GM18861 (cell line): ENCODE measurements around the gene AIRE.
A peak's percentile ranks its signal among the peaks of the same experiment; 100 is the strongest.
"Not testable (repeated sequence)": the region's sequence is repeated elsewhere in the genome, so short reads cannot be mapped to it uniquely, and the experiment has no call there.

Experiments used
- ATAC-seq: cut with Tn5 transposase; IDR thresholded peaks from one replicate; pipeline ENCODE4 v1.9.1; 2021; ENCODE audit not compliant: unreplicated experiment

Gene AIRE

DNA sequence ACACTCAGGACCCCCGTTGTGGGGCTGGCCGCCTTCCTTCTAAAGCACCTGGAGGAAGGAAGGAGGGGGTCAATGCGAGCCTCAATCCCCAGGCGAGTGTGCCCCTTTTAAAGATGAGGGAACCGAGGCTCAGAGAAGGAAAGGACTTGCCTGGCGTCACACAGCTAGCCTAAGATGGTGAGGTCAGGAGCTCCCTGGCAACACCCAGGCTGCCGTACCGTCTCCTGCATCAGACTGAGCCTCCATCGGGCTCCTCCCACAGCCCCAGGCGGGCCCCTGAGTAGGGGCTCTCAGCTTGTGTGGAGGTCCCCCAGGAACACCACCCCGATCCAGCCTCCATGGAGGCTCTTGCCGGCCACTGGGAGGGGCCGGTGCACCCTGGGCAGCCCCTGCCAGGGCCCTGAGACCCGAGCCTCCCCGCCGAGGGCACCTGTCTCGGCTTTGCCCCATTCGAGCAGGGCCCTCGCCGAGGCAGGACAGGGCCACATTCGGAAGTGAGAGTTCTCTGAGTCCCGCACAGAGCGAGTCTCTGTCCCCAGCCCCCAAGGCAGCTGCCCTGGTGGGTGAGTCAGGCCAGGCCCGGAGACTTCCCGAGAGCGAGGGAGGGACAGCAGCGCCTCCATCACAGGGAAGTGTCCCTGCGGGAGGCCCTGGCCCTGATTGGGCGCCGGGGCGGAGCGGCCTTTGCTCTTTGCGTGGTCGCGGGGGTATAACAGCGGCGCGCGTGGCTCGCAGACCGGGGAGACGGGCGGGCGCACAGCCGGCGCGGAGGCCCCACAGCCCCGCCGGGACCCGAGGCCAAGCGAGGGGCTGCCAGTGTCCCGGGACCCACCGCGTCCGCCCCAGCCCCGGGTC, at the start of gene AIRE:
AIRE (plus strand) TSS at position 739 of the 855 bp plus-strand sequence. CDS start 131 bp downstream, outside the sequence.
- ATAC-seq: no peak

DNA sequence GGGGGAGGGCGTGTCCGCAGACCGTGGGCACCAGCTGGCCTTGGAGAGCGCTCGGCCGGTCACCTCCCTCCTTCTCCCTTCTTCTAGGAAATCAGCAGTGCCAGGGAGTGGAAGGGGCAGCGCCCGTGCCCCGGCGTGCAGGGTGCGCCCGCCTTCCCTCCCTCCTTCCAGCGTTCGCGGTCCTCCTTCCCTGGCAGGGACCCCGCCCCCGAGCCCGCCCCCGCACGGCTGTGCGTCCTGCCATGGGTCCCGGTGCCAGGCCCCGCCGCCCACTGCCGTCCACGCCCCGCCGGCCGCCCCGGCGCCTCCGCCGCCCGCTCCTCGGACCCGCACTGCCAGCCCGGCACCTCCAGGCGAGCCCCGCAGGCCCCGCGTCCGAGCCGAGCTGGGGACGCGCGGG, 45.3 kb upstream of the AIRE start:
- not testable (repeated sequence) for ATAC-seq

DNA sequence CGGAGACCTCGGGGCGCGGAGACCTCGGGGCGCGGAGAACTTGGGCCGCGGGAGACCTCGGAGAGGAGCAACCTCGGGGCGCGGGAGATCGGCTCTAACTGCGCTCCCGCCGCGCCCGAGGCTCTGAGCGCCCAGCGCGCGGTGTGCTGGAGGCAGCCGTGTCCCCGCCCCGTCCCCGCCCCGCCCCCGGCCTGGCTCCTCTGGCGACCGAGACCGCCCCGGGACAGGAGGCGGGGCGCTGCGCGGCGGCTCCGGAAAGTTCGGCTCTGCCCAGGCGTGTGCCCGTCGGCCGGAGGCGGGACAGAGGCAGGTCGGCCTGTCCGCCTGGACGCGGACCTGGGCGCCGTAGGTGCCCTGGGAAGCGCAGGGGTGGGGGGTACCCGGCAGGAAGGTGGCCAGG, 44.8 kb upstream of the AIRE start, which contains the start of gene ICOSLG:
ICOSLG (minus strand) TSS at position 102 of the 400 bp plus-strand sequence. CDS start 126 bp downstream, outside the sequence.
- ATAC-seq: not testable (repeated sequence)

DNA sequence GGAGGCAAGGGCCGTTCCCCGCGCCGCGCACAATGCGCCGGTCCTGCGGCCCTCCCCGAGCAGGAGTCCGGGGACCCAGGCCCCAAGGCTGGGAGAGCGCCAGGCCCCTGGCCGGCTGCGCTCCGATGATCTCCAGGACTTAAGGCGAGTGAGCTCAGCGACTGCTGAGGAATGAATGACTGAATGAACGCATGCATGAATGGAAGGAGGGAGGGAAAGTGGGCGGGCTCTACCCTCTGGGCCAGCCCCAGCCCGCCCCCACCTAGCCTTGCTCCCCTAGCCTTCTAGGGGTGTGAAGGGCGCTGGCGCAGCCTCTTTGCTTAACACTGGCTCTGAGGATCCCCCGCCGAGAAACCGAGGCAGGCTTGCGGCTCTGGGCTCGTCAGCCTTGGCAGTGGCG, 44.4 kb upstream of the AIRE start:
- not testable (repeated sequence) for ATAC-seq

DNA sequence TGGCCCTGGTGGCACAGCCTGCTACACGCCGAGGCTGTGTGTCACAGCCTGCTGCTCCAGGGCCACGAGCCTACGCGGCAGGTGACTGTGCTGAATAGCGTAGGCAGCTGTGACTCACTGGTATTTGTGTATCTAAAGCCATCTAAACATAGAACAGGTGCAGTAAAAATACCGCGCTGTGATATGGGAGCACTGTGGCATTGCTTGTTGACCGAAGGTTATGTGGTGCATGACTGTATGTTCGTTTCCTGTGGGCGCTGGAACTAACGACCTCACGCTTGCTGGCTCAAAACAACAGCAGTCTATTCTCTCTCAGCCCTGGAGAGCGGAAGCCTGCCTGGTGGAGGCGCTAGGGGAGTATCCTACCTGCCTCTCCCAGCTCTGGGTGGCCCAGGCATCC, 41.7 kb upstream of the AIRE start:
- peak; percentile 48 for ATAC-seq

DNA sequence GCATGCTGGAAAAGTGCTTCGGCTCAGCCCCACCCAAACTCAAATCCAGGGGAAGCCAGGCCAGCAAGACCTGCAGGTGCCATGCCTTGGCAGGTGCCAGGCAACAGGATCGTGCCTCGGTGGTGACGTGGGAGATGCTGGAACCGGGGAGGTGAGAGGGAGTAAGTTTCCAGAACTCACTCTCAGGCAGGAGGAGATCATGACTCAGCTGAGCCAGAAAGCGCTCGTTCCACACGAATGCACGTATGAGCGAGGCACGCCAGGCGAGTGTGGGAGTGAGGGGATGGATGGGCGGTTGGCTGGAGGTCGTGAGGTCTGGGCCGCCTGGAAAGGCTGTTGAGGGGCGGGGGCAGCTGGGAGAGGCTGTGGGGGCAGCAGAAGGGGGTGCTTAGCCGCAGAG, 37.8 kb upstream of the AIRE start:
- ATAC-seq: not testable (repeated sequence)

DNA sequence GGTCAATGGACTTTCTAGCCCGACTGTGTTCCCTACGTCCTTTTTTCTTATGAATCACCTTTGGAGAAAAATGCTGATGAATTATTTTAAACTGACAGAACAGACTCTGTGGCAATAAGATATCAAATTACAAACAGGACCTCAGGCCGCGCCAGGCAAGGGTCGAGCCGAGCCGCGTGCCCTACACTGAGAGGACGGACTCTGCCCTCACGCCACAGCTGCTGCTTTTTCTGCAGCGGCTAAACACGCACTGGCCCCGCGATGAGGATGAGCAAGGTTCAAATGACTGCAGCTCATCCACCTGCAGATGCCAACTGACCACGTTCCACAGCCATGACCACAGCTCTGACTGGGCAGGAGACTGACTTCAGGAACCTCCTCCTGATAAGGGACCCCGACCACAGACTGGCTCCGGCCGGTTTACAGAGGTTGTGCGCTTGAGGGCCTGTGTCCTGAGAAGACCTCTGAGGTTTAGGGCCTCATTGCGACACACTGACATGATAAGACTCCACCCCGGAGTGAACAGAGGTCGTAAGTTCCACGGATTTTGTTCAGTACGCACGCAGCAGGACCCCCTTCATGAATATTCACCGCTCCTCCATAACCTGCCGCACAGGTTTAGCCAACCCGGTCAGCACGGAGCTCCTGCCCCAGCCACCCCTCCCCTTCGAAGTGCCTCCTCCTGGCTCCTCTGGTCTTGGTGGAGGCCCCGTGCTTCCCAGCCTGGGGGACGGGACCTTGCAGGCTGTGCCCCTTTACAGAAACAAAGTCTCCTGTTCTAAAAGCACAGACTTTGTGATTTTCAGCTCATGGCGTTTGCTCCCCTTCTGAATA, 36.3 kb upstream of the AIRE start:
- ATAC-seq: not testable (repeated sequence)

DNA sequence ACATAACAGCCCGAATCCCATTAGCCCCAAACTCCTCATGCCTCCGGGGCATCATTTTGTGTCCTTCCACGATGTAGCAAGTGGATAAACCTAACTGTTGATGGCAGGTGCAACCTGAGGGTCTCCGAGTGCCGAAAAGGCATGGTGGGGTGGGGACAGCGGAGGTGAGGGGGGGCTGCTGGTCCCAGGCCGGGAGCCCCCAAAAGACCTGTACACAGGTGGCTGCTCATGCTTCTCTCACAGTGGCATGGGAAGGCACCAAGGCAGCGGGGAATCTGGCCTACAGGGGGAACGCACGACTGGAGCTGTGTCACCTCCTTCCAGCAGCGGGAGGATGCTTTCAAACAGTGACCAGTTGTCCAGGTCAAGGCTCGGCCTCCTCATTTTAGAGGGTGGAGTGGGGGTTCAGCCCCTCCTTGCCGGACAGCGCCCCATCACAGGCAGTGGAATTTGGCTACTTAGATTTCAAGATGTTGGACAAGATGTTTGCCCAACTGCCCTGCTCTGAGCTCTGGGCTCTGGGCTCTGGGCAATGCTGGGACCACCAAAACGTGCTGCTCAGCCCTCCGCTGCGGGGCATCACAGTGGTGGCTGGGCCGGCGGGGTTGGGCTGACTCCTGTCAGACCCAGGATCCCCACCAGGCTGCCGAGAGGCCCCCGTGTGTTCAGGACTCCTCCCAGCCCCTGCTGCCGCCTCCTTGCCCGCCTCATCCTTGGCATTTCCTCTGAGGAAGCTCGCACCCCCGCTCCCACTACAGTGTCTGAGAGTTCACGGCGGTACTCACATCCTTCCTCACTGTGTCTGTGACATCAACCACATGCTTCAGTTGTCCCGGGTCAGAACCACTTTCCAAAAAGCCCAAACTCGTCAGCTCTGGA, 31.6 kb upstream of the AIRE start:
- no peak for ATAC-seq

DNA sequence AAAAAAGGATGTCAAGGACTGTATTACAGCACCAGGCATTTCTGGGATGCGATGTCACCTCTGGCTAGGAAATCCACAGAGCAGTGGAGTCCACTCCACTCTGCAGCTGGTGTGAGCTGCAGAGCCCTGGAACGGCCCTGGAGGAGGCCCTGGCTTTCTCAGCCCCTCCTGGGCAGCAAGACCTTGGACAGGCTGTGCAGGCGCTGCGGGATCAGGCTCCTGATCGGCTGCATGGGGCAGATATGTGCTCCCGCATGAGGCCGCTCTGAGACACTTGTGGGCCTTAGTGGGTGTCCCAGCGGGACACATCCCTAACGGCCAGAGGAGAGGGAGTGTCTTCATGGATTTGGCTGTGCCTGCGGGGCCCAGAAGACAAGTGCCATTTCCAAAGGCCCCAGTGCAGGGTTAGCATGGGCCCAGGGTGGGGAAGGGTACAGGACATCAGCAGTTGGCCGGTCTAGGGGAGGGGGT, 30.1 kb upstream of the AIRE start:
- no peak for ATAC-seq

DNA sequence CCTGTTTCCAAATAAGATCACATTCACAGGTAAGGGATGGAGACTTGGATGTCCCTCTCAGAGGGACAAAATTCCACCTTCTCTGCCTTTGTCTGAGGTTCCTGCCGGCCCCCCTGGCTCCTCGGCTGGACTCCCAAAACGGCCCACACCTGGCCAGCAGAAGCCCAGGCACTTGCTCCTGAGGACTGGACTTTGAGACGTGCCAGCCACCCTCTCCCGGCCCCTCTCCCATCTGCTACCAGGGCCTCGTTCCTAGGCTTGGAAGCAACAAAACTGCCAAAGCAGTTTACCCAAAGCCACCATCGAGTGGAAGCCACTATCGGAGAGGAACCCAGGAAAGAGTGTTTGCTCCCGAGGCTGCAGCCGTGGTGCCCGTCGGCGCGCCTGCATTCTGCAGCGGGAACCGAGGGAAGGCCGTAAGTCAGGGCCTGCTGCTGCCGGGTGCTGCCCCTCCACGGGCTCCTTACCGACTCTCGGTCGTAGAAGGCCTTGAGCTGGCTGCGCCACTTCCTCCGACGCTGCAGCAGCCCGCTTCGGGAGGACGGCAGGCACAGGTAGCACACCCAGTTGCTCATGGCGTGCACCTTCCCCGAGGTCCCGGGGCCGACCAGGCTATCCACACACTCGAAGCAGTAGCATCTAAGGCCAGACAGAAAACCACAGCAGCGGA, 27.5 kb upstream of the AIRE start:
- ATAC-seq: no peak

DNA sequence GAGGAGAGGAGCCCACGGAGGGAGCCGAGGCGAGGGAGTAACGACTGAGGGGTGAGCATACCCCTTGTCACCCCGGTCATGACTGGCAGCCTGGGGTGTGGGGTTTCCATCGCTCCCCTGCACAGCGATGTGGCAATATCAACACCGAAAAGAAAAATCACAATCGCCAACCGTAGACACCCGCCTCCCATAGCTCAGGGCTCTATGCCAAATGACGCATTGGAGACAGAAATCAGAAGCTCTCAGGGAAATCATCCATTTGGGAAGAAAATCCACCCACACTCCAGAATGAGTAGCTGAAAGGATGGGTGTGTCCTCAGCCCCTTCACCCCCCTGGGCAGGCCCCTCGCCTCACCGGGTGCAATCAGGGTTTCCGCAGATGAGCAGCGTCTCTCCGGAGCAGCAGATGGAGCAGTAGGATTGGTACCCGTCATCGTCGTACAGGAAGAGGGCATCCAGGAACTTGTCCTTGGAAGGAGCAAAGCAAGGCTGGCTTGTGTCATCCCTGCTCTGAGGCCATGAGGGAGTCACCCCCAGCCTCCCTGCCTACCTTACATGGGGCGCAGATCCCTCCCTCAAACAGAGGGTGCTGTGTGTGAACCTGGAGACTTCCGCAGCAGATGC, 26.5 kb upstream of the AIRE start:
- no peak for ATAC-seq

DNA sequence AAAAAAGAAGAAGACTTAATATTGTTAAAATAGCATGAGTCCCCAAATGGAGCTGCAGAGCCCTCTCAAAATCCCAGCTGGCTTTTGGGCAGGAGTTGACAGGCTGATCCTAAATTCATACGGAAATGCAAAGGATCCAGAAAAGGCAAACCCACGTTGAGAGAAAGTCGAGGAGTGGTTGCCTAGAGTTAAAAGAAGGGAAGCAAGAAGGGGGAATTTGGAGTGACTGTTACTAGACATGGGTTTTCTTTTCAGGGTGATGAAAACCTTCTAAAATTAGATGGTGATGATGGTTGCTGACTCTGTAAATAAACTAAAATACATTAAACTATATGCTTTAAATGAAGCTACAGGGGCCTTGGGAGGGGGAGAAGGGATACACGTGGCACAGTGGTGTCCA, 25.6 kb upstream of the AIRE start:
- ATAC-seq: no peak

DNA sequence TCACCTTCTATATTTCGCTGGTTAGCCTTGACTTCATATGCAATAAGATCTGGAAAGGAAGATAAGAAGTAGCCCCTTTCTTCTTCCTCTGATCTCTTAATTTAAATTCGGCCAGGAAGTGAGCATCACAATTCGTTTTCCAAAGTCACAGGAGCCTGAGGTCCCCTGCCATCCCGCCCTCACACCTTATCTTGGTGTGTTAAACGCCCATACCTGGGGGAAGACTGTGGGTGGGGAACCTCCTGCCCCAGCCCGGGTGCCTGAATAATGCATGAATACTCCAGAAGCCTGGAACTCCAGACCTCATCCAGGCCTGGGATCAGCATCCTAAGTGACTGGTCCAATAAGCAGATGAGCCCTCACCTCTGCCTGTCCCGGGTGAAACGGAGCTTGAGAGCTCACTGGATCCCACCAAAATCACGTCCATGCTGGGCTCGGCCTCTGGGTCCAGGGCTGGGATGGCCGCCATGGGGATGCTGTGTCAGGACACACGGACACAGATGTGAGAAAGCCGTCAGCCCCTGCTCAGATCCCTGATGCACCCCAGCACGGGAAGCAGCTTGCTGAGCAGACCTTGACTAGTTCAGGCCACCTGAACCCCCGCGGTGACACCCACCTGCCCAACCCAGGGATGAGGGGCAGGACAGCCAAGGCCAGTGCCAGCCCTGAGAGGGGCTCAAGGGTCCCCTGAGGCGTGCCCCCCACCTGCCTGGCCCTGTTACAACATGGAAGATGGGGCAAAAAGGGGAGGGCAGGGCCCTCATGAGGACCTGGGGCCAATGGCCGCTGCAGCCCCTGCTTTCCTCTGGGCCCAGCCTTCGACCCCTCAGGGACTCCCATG, 24.7 kb upstream of the AIRE start:
- ATAC-seq: no peak

DNA sequence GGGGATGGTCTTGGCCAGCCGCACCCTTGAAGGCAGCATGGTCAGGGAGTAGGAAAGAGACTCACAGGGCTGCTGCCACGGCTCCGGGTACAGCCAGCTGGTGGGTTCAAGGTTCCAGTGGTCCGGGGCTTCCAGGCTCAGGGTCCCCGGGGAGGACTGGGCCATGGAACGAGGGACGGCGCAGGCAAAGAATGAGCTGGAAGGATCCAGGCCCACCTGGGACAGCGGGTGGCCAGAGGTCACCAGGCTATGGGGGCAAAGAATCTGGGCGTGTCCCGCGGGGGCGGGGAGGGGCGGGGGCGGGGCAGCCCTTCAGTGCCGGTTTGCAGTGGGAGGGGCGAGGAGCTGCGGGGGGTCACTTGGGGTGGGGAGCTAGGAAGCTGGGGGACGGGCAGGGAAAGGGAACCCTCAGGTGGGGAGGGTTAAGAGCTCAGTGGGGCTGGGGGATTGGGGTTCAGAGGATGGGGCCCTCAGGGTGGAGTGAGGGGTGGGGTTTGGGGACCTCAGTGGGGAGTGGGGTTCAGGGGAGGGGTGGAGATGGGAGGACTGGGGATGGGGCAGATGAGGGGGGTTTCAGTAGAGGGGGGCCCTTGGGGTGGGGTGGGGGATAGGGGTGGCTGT, 23.9 kb upstream of the AIRE start, which contains the start of gene DNMT3L:
DNMT3L (minus strand) TSS at position 223 of the 621 bp plus-strand sequence. CDS start 638 bp downstream, outside the sequence.
- ATAC-seq: no peak

DNA sequence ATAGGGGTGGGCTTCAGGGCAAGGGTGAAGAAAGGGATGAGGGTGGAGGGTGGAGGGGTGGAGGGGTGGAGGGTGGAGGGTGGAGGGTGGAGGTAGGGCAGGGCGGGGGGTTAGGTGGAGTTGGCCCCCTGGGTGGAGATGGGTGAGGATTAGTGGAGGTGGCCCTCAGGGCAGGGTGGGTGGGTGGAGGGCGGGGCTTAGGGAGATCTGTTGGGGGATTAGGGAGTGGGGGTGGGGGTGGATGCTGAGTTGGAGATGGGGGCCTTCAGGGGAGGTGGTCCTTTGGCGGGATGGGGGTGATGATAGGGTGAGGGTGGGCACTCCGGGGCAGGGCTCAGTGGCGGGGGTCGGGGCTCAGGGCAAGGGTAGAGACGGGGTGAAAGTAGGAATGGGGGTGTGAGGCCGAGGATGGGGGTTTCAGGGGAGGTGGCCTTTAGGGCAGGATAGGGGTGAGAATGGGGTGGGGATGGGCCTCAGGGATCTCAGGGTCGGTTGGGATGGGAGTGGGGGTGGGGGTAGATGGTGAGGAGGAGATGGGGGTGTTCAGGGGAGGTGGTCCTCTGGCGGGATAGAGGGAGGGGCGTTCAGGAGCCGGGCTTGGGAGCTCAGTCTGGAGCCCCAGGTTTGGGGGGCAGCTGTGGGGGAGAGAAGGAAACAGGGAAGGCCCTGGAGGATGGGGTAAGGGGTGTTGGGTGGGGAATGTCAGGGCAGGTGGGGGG, 23.2 kb upstream of the AIRE start:
- no peak for ATAC-seq

DNA sequence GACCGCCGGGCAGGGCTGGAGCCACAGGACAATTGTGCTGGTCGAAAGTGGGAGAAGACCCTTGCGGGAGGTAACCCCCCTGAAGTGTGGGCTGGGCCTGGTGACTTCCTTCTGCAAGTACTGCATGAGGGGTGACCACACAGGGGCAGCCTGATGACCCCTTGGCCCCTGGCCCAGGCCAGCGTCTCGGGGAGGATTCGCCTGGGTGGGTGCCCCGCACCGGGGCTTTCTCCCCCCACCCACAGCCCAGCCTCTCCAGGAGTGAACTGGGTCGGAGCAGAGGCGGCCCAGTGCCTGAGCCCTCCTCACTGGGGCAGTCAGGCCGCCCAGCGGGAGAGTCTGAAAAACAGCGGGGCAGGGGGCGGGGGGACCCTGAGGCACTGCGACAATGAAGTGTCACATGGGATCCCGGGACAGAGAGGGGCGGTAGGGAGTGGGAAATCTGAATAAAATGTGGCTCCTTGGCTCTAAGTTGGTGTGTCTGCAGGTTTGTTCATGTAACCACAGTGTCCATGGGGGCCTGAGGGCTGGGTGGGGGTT, 22.4 kb upstream of the AIRE start:
- no peak for ATAC-seq

DNA sequence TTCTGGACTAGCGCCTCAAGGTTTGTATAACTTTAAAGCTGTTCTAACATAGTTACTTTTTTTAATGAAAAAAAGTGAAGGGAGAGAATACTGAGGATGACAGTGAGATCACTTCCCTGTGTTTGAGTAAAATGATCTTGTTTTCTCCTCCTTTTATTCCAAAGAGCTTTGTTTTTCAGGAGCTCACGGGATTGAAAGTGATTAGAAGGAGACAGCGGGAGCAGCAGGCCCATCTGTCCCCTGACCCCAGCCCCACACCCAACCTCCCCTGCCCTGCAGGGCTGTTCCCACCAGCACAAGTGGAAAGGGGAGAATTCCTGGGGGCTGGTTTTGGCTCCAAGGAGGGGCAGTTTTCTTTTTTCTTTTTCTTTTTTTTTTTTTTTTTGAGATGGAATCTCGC, 21.9 kb upstream of the AIRE start:
- ATAC-seq: no peak
